ENCODE data around the gene NAMPT.
"Not testable (repeated sequence)": the region's sequence is repeated elsewhere in the genome, so short reads cannot be mapped to it uniquely, and the experiment has no call there.

NAMPT gene

GRCh38 chr7:106284714-106285050 lies at the start of gene NAMPT:
Gene NAMPT, minus strand, starts transcription at chr7:106284983. Its CDS starts 99 bp downstream, at chr7:106284884.
- no peaks in the 10 kb centered on the region for H3K9me3 ChIP-seq (ENCODE audit: control insufficient read depth, insufficient read depth, low read length)
- H3K4me1 ChIP-seq (ENCODE audit: control insufficient read depth, insufficient read depth, low read length): no peaks in the 10 kb centered on the region
- no CpG with 5 or more reads among the region's 32 CpGs for WGBS (ENCODE audit: insufficient coverage, insufficient read length)
- H3K27me3 ChIP-seq (ENCODE audit: control insufficient read depth, insufficient read depth, low read length): no peaks in the 10 kb centered on the region
- peak within 1 kb of the TSS; percentile 99 for H3K4me3 ChIP-seq (ENCODE audit: low read length)
- peak; percentile 18 for DNase-seq (ENCODE audit: low read depth, low spot score)
- H3K27ac ChIP-seq (ENCODE audit: low read length): peak within 1 kb of the TSS; percentile 7
- H3K36me3 ChIP-seq (ENCODE audit: control insufficient read depth, insufficient read depth, low read length): no peaks in the 10 kb centered on the region

- DNase-seq (ENCODE audit: low read depth, low spot score): no peak
- WGBS (ENCODE audit: insufficient coverage, insufficient read length): no CpG with 5 or more reads among the region's 4 CpGs
- H3K4me3 ChIP-seq (ENCODE audit: low read length): no peak overlapping the region
- no peaks in the 10 kb centered on the region for H3K9me3 ChIP-seq (ENCODE audit: control insufficient read depth, insufficient read depth, low read length)
- H3K36me3 ChIP-seq (ENCODE audit: control insufficient read depth, insufficient read depth, low read length): no peaks in the 10 kb centered on the region
- H3K4me1 ChIP-seq (ENCODE audit: control insufficient read depth, insufficient read depth, low read length): no peaks in the 10 kb centered on the region
- H3K27me3 ChIP-seq (ENCODE audit: control insufficient read depth, insufficient read depth, low read length): no peaks in the 10 kb centered on the region
- no peak overlapping the region for H3K27ac ChIP-seq (ENCODE audit: low read length)
Measured at GRCh38 chr7:106332201-106332600, 47.4 kb upstream of the NAMPT start.

- Histone ChIP-seq H3K27me3 (ENCODE audit: control insufficient read depth, insufficient read depth, low read length) (no peaks in the 10 kb centered on the region), H3K9me3 (ENCODE audit: control insufficient read depth, insufficient read depth, low read length) (no peaks in the 10 kb centered on the region), H3K4me3 (ENCODE audit: low read length) (no peak overlapping the region), H3K4me1 (ENCODE audit: control insufficient read depth, insufficient read depth, low read length) (no peaks in the 10 kb centered on the region), H3K36me3 (ENCODE audit: control insufficient read depth, insufficient read depth, low read length) (no peaks in the 10 kb centered on the region), H3K27ac (ENCODE audit: low read length) (no peak overlapping the region)
- DNase-seq (ENCODE audit: low read depth, low spot score): no peak
- no CpG with 5 or more reads among the region's 3 CpGs for WGBS (ENCODE audit: insufficient coverage, insufficient read length)
Measured at GRCh38 chr7:106331441-106332175, 46.8 kb upstream of the NAMPT start.

- Histone ChIP-seq H3K27me3 (ENCODE audit: control insufficient read depth, insufficient read depth, low read length) (no peaks in the 10 kb centered on the region), H3K4me3 (ENCODE audit: low read length) (no peak overlapping the region), H3K36me3 (ENCODE audit: control insufficient read depth, insufficient read depth, low read length) (no peaks in the 10 kb centered on the region), H3K4me1 (ENCODE audit: control insufficient read depth, insufficient read depth, low read length) (no peaks in the 10 kb centered on the region), H3K27ac (ENCODE audit: low read length) (no peak overlapping the region), H3K9me3 (ENCODE audit: control insufficient read depth, insufficient read depth, low read length) (no peaks in the 10 kb centered on the region)
- no peak for DNase-seq (ENCODE audit: low read depth, low spot score)
Measured at GRCh38 chr7:106329971-106330733, 45.4 kb upstream of the NAMPT start.

GRCh38 chr7:106329408-106329807 lies 44.6 kb upstream of the NAMPT start:
- Histone ChIP-seq H3K4me1 (ENCODE audit: control insufficient read depth, insufficient read depth, low read length) (no peaks in the 10 kb centered on the region), H3K27ac (ENCODE audit: low read length) (no peak overlapping the region), H3K4me3 (ENCODE audit: low read length) (no peak overlapping the region), H3K27me3 (ENCODE audit: control insufficient read depth, insufficient read depth, low read length) (no peaks in the 10 kb centered on the region), H3K9me3 (ENCODE audit: control insufficient read depth, insufficient read depth, low read length) (no peaks in the 10 kb centered on the region), H3K36me3 (ENCODE audit: control insufficient read depth, insufficient read depth, low read length) (no peaks in the 10 kb centered on the region)
- no peak for DNase-seq (ENCODE audit: low read depth, low spot score)
- no CpG with 5 or more reads among the region's 1 CpG for WGBS (ENCODE audit: insufficient coverage, insufficient read length)

GRCh38 chr7:106327538-106328481 lies 43.0 kb upstream of the NAMPT start:
- no peak for DNase-seq (ENCODE audit: low read depth, low spot score)
- WGBS (ENCODE audit: insufficient coverage, insufficient read length): no CpG with 5 or more reads among the region's 11 CpGs
- H3K4me3 ChIP-seq (ENCODE audit: low read length): no peak overlapping the region
- no peaks in the 10 kb centered on the region for H3K4me1 ChIP-seq (ENCODE audit: control insufficient read depth, insufficient read depth, low read length)
- no peaks in the 10 kb centered on the region for H3K36me3 ChIP-seq (ENCODE audit: control insufficient read depth, insufficient read depth, low read length)
- H3K27ac ChIP-seq (ENCODE audit: low read length): no peak overlapping the region
- H3K27me3 ChIP-seq (ENCODE audit: control insufficient read depth, insufficient read depth, low read length): no peaks in the 10 kb centered on the region
- H3K9me3 ChIP-seq (ENCODE audit: control insufficient read depth, insufficient read depth, low read length): no peaks in the 10 kb centered on the region

- no peak overlapping the region for H3K27ac ChIP-seq (ENCODE audit: low read length)
- no peaks in the 10 kb centered on the region for H3K9me3 ChIP-seq (ENCODE audit: control insufficient read depth, insufficient read depth, low read length)
- H3K36me3 ChIP-seq (ENCODE audit: control insufficient read depth, insufficient read depth, low read length): no peaks in the 10 kb centered on the region
- DNase-seq (ENCODE audit: low read depth, low spot score): no peak
- H3K4me3 ChIP-seq (ENCODE audit: low read length): no peak overlapping the region
- H3K27me3 ChIP-seq (ENCODE audit: control insufficient read depth, insufficient read depth, low read length): no peaks in the 10 kb centered on the region
- WGBS (ENCODE audit: insufficient coverage, insufficient read length): no CpG with 5 or more reads among the region's 7 CpGs
- no peaks in the 10 kb centered on the region for H3K4me1 ChIP-seq (ENCODE audit: control insufficient read depth, insufficient read depth, low read length)
Measured at GRCh38 chr7:106326594-106327537, 42.1 kb upstream of the NAMPT start.

- not testable (repeated sequence) for H3K4me1 ChIP-seq (ENCODE audit: control insufficient read depth, insufficient read depth, low read length); H3K36me3 ChIP-seq (ENCODE audit: control insufficient read depth, insufficient read depth, low read length); H3K27me3 ChIP-seq (ENCODE audit: control insufficient read depth, insufficient read depth, low read length); DNase-seq (ENCODE audit: low read depth, low spot score); H3K9me3 ChIP-seq (ENCODE audit: control insufficient read depth, insufficient read depth, low read length); H3K4me3 ChIP-seq (ENCODE audit: low read length); H3K27ac ChIP-seq (ENCODE audit: low read length)
- no CpG with 5 or more reads among the region's 2 CpGs for WGBS (ENCODE audit: insufficient coverage, insufficient read length)
Measured at GRCh38 chr7:106324509-106324908, 39.7 kb upstream of the NAMPT start.

- H3K4me3 ChIP-seq (ENCODE audit: low read length); H3K9me3 ChIP-seq (ENCODE audit: control insufficient read depth, insufficient read depth, low read length); DNase-seq (ENCODE audit: low read depth, low spot score); H3K27ac ChIP-seq (ENCODE audit: low read length); H3K36me3 ChIP-seq (ENCODE audit: control insufficient read depth, insufficient read depth, low read length); H3K4me1 ChIP-seq (ENCODE audit: control insufficient read depth, insufficient read depth, low read length); H3K27me3 ChIP-seq (ENCODE audit: control insufficient read depth, insufficient read depth, low read length): not testable (repeated sequence)
- WGBS (ENCODE audit: insufficient coverage, insufficient read length): no CpG with 5 or more reads among the region's 9 CpGs
Measured at GRCh38 chr7:106320254-106320770, 35.5 kb upstream of the NAMPT start.
